Left ventricle myocardium superior (tissue), 1 donor: ENCODE measurements around the gene SMARCC2. TPM values are rescaled to one million over a fixed set of nuclear protein-coding genes. Genes with fewer than 3 reads are reported as not detected.
"Not testable (repeated sequence)": the region's sequence is repeated elsewhere in the genome, so short reads cannot be mapped to it uniquely, and the experiment has no call there.

Experiments used
- ATAC-seq: fragments of 200-7000 bp; cut with Tn5 transposase; one replicate; pipeline ENCODE4 v1.9.1; 2020; ENCODE audit warnings: mild to moderate bottlenecking, moderate library complexity
- DNase-seq: peaks from one replicate; pipeline ENCODE4 v3.0.0-alpha.2; 2020
- intact Hi-C: fragments of 100-400 bp; cut with micrococcal nuclease; formaldehyde crosslinking; loops from one replicate; pipeline ENCODE4 v1.11.0; 2022
- total RNA-seq: library from RNA; stranded (reverse); fragmentation: NEBNext Ultra II Directional; extraction: Animal tissue kit (Norgen Biotek cat#: 25700); gene quantifications from one replicate; pipeline ENCODE4 v1.2.1, GENCODE V29; 2021
- donor health status: DM: no; HTN: yes; CAD: no; lungs with severe emphysema.

The SMARCC2 gene
- total RNA-seq, 1 donor from 2014 or later, result 81.4 TPM

- DNase-seq, intact Hi-C loops, ATAC-seq: not testable (repeated sequence)
Observed at GRCh38 chr12:56156464-56157200, 32.7 kb downstream of the SMARCC2 start.

GRCh38 chr12:56155256-56155845 lies 33.9 kb downstream of the SMARCC2 start:
- DNase-seq, result no peak
- no peak for ATAC-seq
- intact Hi-C loops, result no loop called here

GRCh38 chr12:56154818-56155217 lies 34.5 kb downstream of the SMARCC2 start:
- intact Hi-C loops, result no loop called here
- ATAC-seq (no peak), DNase-seq (no peak)

- intact Hi-C loops, result no loop called here
- ATAC-seq (no peak), DNase-seq (no peak)
Observed at GRCh38 chr12:56154246-56154771, 35.0 kb downstream of the SMARCC2 start.

GRCh38 chr12:56153678-56154065 lies 35.6 kb downstream of the SMARCC2 start:
- ATAC-seq, result no peak
- DNase-seq, result no peak
- intact Hi-C loops, result no loop called here

GRCh38 chr12:56152756-56153677 lies 36.3 kb downstream of the SMARCC2 start:
- ATAC-seq (no peak), DNase-seq (no peak)
- intact Hi-C loops, result no loop called here

- DNase-seq, result peak; percentile 97
- ATAC-seq, result peak; percentile 96
- intact Hi-C loops, result no loop called here
Observed at GRCh38 chr12:56152132-56152755, 37.0 kb downstream of the SMARCC2 start, which contains the start of gene MYL6B. TSS of gene MYL6B (plus strand) at chr12:56152587. CDS start at chr12:56153919, 1,332 bp downstream.

- intact Hi-C loops, result no loop called here
- ATAC-seq, result peak; percentile 36
- DNase-seq, result peak; percentile 49
Observed at GRCh38 chr12:56151672-56152131, 37.6 kb downstream of the SMARCC2 start.

GRCh38 chr12:56150563-56150962 lies 38.7 kb downstream of the SMARCC2 start:
- ATAC-seq, result no peak
- no peak for DNase-seq
- intact Hi-C loops, result no loop called here

- DNase-seq (no peak), ATAC-seq (peak; percentile 5)
- intact Hi-C loops, result no loop called here
Observed at GRCh38 chr12:56146492-56147460, 42.5 kb downstream of the SMARCC2 start.

GRCh38 chr12:56145217-56145616 lies 44.1 kb downstream of the SMARCC2 start:
- intact Hi-C loops, result no loop called here
- DNase-seq, result no peak
- ATAC-seq, result no peak

GRCh38 chr12:56143870-56144269 lies 45.4 kb downstream of the SMARCC2 start:
- DNase-seq, result peak; percentile 60
- peak; percentile 66 for ATAC-seq
- intact Hi-C loops, result no loop called here

- intact Hi-C loops, result no loop called here
- no peak for ATAC-seq
- no peak for DNase-seq
Observed at GRCh38 chr12:56143217-56143616, 46.1 kb downstream of the SMARCC2 start.

- intact Hi-C loops, result no loop called here
- no peak for ATAC-seq
- DNase-seq, result no peak
Observed at GRCh38 chr12:56141946-56142784, 47.1 kb downstream of the SMARCC2 start.

GRCh38 chr12:56137853-56138571 lies 51.3 kb downstream of the SMARCC2 start:
- no peak for ATAC-seq
- DNase-seq, result no peak
- intact Hi-C loops, result no loop called here

- intact Hi-C loops, result no loop called here
- DNase-seq, result no peak
- no peak for ATAC-seq
Observed at GRCh38 chr12:56134897-56135296, 54.4 kb downstream of the SMARCC2 start.
